Measurements from ENCODE around the gene KRTAP5-8.
"Not testable (repeated sequence)": the region's sequence is repeated elsewhere in the genome, so short reads cannot be mapped to it uniquely, and the experiment has no call there.

Gene KRTAP5-8, protein sequence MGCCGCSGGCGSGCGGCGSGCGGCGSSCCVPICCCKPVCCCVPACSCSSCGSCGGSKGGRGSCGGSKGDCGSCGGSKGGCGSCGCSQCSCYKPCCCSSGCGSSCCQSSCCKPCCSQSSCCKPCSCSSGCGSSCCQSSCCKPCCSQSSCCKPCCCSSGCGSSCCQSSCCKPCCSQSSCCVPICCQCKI

GRCh38 chr11:71537977-71538665 lies at the start of gene KRTAP5-8:
Gene KRTAP5-8, plus strand, starts transcription at chr11:71538025. Its CDS starts 31 bp downstream, at chr11:71538056.
- not testable (repeated sequence) for H3K4me3 ChIP-seq (ENCODE audit: low read length); H3K4me1 ChIP-seq (ENCODE audit: insufficient read depth, low read length); H2AFZ ChIP-seq (ENCODE audit: low read depth, low read length); H3K36me3 ChIP-seq (ENCODE audit: insufficient read depth, low read length); H3K9me3 ChIP-seq (ENCODE audit: low read length); H3K27me3 ChIP-seq (ENCODE audit: insufficient read depth, low read length)

- Histone ChIP-seq H3K4me1 (ENCODE audit: insufficient read depth, low read length) (no peaks in the 10 kb centered on the region), H3K27me3 (ENCODE audit: insufficient read depth, low read length) (no peaks in the 10 kb centered on the region), H2AFZ (ENCODE audit: low read depth, low read length) (no peak overlapping the region), H3K9me3 (ENCODE audit: low read length) (no peaks in the 10 kb centered on the region), H3K4me3 (ENCODE audit: low read length) (no peak overlapping the region), H3K36me3 (ENCODE audit: insufficient read depth, low read length) (peaks cover 41% of the 10 kb centered on the region)
Measured at GRCh38 chr11:71488681-71489270, 49.0 kb upstream of the KRTAP5-8 start.

DNA sequence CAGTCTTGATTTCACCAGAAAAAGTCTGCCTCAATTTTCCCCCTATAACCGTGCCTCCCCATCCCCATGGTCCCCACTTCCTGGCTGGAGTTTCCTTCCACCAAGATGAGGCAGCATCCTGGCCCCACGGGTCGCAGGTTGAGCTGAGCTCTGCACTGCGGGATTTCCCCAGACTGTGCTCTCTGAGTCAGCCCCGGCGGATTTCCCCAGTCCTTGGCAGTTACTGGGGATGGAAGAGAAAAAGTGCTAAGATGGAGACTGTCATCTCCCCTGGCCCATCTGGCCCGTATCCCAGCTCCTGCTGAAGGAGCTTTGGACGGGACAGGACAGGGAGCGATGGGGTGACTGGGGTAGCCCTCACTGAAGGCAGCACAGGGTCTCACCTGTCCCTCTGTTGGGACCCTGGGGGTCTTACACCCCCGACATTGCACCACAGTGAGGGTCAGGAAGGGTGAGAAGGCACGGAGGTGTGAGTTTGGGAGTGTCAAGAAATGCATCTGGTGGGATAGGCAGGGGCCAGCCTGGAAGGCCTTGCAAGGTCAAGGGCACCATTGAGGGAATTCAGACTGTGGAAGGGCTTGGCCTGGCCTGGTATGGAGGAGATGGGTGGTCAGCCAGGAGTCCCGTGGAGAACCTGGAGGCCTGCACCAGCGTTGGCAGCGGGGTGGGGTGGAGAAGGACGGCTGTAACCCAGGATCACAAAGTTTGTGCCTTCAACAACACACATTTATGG lies 48.3 kb upstream of the KRTAP5-8 start:
- H3K36me3 ChIP-seq (ENCODE audit: insufficient read depth, low read length), result peaks cover 39% of the 10 kb centered on the region

GRCh38 chr11:71490044-71490730 lies 47.6 kb upstream of the KRTAP5-8 start:
- Histone ChIP-seq H3K4me1 (ENCODE audit: insufficient read depth, low read length) (no peaks in the 10 kb centered on the region), H3K9me3 (ENCODE audit: low read length) (no peaks in the 10 kb centered on the region), H3K36me3 (ENCODE audit: insufficient read depth, low read length) (peaks cover 34% of the 10 kb centered on the region), H3K4me3 (ENCODE audit: low read length) (no peak overlapping the region), H3K27me3 (ENCODE audit: insufficient read depth, low read length) (no peaks in the 10 kb centered on the region), H2AFZ (ENCODE audit: low read depth, low read length) (no peak overlapping the region)

More for the DNA sequence above, 48.3 kb upstream of the KRTAP5-8 start:
- H3K9me3 ChIP-seq (ENCODE audit: low read length), result no peaks in the 10 kb centered on the region
- no peak overlapping the region for H2AFZ ChIP-seq (ENCODE audit: low read depth, low read length)
- H3K4me3 ChIP-seq (ENCODE audit: low read length), result no peak overlapping the region
- no peaks in the 10 kb centered on the region for H3K27me3 ChIP-seq (ENCODE audit: insufficient read depth, low read length)
- H3K4me1 ChIP-seq (ENCODE audit: insufficient read depth, low read length), result no peaks in the 10 kb centered on the region

DNA sequence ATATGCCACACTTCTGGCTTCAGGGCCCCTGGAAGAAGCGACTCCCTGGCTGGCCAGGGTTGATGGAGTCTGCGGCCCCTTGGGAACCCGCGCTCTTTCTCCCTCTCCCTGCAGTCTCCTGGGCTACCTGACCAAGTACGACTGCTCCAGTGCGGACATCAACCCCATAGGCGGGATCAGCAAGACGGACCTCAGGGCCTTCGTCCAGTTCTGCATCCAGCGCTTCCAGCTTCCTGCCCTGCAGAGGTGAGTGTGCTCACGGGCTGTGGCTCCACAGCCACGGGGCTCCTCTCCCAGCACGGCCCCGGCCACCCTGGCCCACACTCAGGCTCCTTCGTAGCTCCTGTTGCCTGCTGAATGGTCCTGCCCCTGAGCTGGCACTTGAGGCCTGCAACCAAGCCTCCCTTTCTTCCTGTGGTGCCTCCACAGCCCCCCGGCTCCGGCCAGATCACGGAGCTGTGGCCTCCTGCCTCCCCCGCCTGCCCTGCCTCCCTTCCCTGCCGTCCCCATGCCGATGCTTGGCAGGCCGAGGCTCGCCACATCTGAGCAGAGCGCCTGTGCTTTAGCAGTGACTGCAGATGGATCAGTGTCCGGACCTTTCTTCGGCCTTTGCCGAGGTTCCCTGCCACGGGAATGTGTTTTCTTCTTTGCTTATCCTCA lies 47.0 kb upstream of the KRTAP5-8 start:
- H2AFZ ChIP-seq (ENCODE audit: low read depth, low read length), result no peak overlapping the region
- H3K9me3 ChIP-seq (ENCODE audit: low read length), result peaks cover 4% of the 10 kb centered on the region
- no peaks in the 10 kb centered on the region for H3K4me1 ChIP-seq (ENCODE audit: insufficient read depth, low read length)
- H3K36me3 ChIP-seq (ENCODE audit: insufficient read depth, low read length), result peaks cover 38% of the 10 kb centered on the region
- H3K4me3 ChIP-seq (ENCODE audit: low read length), result no peak overlapping the region
- no peaks in the 10 kb centered on the region for H3K27me3 ChIP-seq (ENCODE audit: insufficient read depth, low read length)

DNA sequence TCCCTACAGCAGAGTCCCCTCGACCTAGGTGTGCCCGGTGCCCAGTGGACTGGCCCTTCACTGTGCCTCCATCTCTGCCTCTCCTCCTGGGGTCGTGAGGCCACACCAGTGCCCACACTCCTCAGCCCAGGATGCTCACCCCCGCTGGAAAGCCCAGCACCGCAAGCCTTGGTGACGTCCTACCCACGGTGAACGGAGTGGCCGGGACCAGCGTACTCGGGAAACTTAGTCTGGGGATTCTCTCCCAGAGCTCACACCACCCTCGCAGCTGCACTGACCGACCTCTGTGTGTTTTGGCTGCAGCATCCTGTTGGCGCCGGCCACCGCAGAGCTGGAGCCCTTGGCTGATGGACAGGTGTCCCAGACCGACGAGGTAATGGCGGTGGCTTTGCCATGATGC lies 46.3 kb upstream of the KRTAP5-8 start:
- Histone ChIP-seq H3K4me3 (ENCODE audit: low read length) (no peak overlapping the region), H3K9me3 (ENCODE audit: low read length) (peaks cover 9% of the 10 kb centered on the region), H3K27me3 (ENCODE audit: insufficient read depth, low read length) (no peaks in the 10 kb centered on the region), H2AFZ (ENCODE audit: low read depth, low read length) (no peak overlapping the region), H3K36me3 (ENCODE audit: insufficient read depth, low read length) (peaks cover 37% of the 10 kb centered on the region), H3K4me1 (ENCODE audit: insufficient read depth, low read length) (no peaks in the 10 kb centered on the region)

GRCh38 chr11:71491940-71492339 lies 45.9 kb upstream of the KRTAP5-8 start:
- Histone ChIP-seq H2AFZ (ENCODE audit: low read depth, low read length) (no peak overlapping the region), H3K27me3 (ENCODE audit: insufficient read depth, low read length) (no peaks in the 10 kb centered on the region), H3K4me1 (ENCODE audit: insufficient read depth, low read length) (no peaks in the 10 kb centered on the region), H3K9me3 (ENCODE audit: low read length) (peaks cover 9% of the 10 kb centered on the region), H3K36me3 (ENCODE audit: insufficient read depth, low read length) (peaks cover 39% of the 10 kb centered on the region), H3K4me3 (ENCODE audit: low read length) (no peak overlapping the region)

DNA sequence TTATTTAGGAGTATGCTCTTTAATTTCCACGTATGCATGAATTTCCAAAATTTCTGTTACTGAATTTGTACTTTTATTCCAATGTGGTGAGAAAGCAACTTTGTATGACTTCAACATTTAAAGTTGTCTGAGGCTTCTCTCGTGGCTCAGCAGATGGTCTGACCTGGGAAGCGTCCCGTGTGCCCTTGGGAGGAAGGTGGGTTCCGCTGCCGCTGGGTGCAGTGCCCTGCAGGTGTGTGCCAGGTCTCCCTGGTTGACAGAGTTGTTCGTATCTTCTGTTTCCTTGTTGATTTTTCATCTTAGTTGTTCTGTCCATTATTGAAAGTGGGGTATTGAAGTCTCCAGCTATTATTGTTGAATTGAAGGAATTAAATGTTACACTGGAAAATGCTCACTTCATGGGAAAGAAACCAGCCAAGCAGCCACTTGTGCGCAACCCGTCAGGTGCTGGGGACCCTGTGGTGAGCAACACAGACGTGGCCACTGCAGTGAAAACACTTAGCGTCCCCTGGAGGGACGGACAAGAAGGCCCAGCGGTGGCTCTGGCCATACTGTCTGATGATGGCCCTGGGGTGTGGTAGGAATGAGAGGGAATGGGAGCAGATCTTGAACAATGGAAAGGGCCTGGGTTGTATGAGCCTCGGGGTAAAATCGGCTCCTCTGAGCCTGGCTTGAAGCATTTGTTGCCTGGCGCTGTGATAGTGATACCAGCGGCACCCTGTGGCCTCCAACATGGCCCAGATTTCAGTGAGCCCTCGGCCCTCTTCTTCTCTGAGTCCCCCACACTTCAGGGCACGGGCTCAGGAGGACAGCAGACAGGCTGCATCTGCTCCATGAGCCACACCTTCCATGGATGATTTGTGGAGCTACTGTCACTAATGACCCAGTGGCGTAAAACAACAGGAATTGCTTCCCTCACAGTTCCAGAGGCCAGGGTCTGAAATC lies 42.3 kb upstream of the KRTAP5-8 start:
- Histone ChIP-seq H3K36me3 (ENCODE audit: insufficient read depth, low read length) (peaks cover 70% of the 10 kb centered on the region), H2AFZ (ENCODE audit: low read depth, low read length) (no peak overlapping the region), H3K4me3 (ENCODE audit: low read length) (no peak overlapping the region), H3K4me1 (ENCODE audit: insufficient read depth, low read length) (no peaks in the 10 kb centered on the region), H3K27me3 (ENCODE audit: insufficient read depth, low read length) (no peaks in the 10 kb centered on the region), H3K9me3 (ENCODE audit: low read length) (peaks cover 9% of the 10 kb centered on the region)

GRCh38 chr11:71496421-71496820 lies 41.4 kb upstream of the KRTAP5-8 start:
- H3K36me3 ChIP-seq (ENCODE audit: insufficient read depth, low read length), result peaks cover 64% of the 10 kb centered on the region
- H3K27me3 ChIP-seq (ENCODE audit: insufficient read depth, low read length), result no peaks in the 10 kb centered on the region
- H3K4me1 ChIP-seq (ENCODE audit: insufficient read depth, low read length), result no peaks in the 10 kb centered on the region
- H3K9me3 ChIP-seq (ENCODE audit: low read length), result peaks cover 9% of the 10 kb centered on the region
- no peak overlapping the region for H2AFZ ChIP-seq (ENCODE audit: low read depth, low read length)
- H3K4me3 ChIP-seq (ENCODE audit: low read length), result no peak overlapping the region

DNA sequence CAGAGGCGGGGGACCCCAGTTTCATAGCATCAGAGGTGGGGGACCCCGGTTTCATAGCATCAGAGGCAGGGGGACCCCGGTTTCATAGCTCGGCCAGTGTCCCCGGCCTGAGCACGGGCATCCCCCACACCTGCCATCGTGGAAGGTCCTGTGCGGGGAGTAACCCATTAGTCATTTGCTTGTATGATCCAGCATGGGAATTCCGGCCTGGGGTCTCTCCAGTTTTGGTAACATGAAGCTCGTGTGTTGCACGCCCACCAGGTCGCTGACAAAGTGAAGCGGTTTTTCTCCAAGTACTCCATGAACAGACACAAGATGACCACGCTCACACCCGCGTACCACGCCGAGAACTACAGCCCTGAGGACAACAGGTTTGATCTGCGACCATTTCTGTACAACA lies 39.7 kb upstream of the KRTAP5-8 start:
- Histone ChIP-seq H3K4me1 (ENCODE audit: insufficient read depth, low read length) (no peaks in the 10 kb centered on the region), H3K9me3 (ENCODE audit: low read length) (peaks cover 9% of the 10 kb centered on the region), H3K36me3 (ENCODE audit: insufficient read depth, low read length) (peaks cover 57% of the 10 kb centered on the region), H2AFZ (ENCODE audit: low read depth, low read length) (no peak overlapping the region), H3K27me3 (ENCODE audit: insufficient read depth, low read length) (no peaks in the 10 kb centered on the region), H3K4me3 (ENCODE audit: low read length) (no peak overlapping the region)

- H3K4me1 ChIP-seq (ENCODE audit: insufficient read depth, low read length), result no peaks in the 10 kb centered on the region
- H2AFZ ChIP-seq (ENCODE audit: low read depth, low read length), result no peak overlapping the region
- no peaks in the 10 kb centered on the region for H3K27me3 ChIP-seq (ENCODE audit: insufficient read depth, low read length)
- peaks cover 9% of the 10 kb centered on the region for H3K9me3 ChIP-seq (ENCODE audit: low read length)
- peaks cover 52% of the 10 kb centered on the region for H3K36me3 ChIP-seq (ENCODE audit: insufficient read depth, low read length)
- H3K4me3 ChIP-seq (ENCODE audit: low read length), result no peak overlapping the region
Measured at GRCh38 chr11:71499125-71499524, 38.7 kb upstream of the KRTAP5-8 start.
